GM21367 (cell line): ENCODE measurements around the gene UBL4A.
A peak's percentile ranks its signal among the peaks of the same experiment; 100 is the strongest.

Experiments used
- ATAC-seq: cut with Tn5 transposase; IDR thresholded peaks from one replicate; pipeline ENCODE4 v1.9.1; 2021; ENCODE audit not compliant: unreplicated experiment

Gene UBL4A

GRCh38 chrX:154484255-154485149, 1.9 kb downstream of the UBL4A start:
- ATAC-seq, result no peak

GRCh38 chrX:154483325-154483724, 3.1 kb downstream of the UBL4A start:
- no peak for ATAC-seq

DNA sequence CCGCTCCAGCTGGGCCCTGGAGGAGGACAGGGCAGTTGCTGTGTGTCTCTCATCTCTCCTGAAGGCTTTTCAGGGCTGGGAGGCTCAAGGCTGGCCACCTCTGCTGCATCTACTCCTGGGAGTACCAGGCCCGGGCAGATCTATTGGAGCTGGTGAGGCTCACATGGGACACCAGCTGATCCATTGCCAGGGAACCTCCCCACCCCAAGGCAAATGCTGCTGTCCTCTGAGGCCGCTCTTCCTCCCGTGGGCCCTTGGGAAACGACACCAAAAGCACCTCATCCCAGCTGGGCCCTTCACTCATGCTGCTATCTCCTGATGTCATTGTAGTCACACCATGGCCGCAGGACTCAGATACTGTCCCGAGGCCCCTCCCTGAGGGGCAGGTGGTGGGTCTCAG, 3.6 kb downstream of the UBL4A start:
- no peak for ATAC-seq

DNA sequence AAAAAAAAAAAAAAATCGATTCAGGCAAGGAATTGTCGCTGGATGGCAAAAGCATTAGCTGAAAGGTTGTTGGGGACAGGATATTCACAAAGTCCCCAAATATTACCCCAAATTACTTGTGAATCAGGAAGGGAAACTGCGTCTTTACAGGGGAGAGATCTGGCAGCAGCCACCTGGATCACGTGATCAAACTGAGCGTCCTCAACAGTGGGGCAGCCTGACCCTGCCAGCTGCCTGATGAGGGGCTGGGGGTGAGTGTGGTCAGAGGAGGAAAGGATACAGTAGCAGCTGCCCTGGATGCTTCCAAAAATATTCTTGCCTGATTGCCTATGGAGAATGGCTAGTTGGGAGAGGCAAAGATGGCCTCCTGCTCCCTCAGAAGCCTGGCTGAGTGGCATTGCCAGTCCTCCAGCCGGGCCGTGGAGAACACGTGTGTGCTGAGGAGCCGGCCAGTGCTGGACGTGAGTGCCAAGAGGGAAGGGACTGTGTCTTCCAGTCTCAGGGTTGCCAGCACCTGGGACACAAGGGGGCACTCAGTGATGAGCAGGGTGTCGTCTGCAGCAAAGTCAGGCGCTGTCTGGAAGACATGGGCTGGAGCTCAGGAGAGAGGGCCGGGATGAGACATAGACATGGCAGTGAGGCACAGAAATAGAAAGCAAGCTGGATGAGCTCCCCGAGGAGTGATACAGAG, 4.4 kb downstream of the UBL4A start:
- ATAC-seq, result no peak

DNA sequence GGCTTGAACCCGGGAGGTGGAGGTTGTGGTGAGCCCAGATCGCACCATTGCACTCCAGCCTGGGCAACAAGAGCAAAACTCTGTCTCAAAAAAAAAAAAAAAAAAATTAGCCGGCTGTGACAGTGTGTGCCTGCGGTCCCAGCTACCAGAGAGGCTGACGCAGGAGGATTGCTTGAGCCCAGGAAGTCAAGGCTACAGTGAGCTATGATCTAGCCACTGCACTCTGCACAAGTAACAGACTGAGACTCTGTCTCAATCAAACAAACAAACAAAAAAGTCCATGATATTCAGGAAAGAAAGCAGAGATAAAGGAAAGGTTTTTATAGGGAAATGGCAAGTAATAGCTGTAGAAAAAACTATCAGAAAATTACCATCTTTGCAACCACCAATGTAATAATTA, 5.2 kb downstream of the UBL4A start:
- no peak for ATAC-seq

- ATAC-seq, result peak; percentile 86
These were observed 7.4 kb downstream of the UBL4A start, which contains the start of gene LAGE3 for GRCh38 chrX:154478728-154479622. Gene LAGE3 (minus strand): TSS chrX:154479281. CDS start chrX:154478915, 366 bp downstream.

- no peak for ATAC-seq
These were observed 8.4 kb downstream of the UBL4A start for GRCh38 chrX:154477891-154478477.

- no peak for ATAC-seq
These were observed 9.6 kb downstream of the UBL4A start for GRCh38 chrX:154476821-154477220.

DNA sequence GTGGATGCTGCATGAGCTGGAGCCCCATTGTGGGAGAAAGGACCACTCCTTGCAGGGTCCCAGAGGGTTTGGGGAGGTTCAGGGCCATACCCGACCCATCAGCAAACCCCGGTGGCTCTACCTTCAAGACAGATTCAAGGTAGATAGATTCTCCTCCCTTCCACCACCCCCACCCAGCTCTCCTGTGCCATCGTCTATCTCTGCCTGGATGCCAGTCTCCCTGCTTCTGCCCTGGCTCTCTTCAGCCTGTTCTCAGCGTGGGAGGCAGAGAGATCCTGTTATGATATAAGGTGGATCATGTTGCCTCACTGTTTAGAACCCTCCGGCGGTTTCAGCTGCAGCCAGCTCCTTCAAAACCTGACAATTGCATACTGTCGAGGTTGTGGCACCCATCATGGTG, 12.7 kb downstream of the UBL4A start:
- no peak for ATAC-seq

DNA sequence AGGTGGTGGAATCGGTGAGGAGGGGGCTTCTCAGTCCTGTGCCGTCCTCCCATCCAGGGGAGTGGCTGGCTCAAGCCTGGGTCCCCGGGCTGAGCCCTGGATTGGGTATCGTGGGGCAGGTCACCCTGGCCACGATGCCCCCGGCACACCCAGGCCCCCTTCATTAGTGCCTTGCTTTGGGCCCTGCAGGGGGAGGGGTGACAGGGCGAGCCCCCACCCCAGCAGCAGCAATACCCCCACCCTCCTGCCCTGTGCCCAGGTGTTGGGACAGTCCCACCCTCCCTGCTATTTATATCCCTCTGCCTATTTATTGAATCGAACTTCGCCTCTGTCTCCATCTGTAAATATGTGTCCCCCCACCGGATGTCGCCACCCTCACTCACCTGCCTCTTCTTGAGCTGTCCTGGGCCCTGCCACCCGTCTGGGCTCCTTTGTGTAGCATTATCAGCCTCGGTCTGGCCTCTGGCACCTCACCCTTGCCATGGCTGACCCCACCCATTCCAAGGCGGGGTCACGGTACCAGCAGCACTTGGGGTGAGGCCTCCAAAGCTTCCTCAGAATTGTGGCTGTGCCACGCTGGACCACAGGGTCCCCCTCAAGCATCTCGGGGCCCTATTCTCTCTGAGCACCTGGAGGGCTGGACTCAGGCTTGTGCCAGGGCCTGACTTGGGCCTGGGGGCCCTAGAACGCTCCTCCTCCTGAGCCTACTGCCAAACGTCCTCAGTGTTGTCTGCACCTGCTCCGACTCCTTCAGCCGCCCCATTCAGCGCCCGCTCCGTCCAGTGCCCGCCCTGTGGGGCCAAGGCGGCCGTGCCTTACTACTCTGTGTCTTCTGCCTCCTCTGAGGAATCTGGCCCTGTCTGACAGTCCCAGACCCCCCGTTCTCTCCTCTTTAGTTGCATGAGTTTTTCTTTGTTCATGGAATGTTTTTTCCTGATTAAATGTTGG, 13.5 kb downstream of the UBL4A start:
- no peak for ATAC-seq

DNA sequence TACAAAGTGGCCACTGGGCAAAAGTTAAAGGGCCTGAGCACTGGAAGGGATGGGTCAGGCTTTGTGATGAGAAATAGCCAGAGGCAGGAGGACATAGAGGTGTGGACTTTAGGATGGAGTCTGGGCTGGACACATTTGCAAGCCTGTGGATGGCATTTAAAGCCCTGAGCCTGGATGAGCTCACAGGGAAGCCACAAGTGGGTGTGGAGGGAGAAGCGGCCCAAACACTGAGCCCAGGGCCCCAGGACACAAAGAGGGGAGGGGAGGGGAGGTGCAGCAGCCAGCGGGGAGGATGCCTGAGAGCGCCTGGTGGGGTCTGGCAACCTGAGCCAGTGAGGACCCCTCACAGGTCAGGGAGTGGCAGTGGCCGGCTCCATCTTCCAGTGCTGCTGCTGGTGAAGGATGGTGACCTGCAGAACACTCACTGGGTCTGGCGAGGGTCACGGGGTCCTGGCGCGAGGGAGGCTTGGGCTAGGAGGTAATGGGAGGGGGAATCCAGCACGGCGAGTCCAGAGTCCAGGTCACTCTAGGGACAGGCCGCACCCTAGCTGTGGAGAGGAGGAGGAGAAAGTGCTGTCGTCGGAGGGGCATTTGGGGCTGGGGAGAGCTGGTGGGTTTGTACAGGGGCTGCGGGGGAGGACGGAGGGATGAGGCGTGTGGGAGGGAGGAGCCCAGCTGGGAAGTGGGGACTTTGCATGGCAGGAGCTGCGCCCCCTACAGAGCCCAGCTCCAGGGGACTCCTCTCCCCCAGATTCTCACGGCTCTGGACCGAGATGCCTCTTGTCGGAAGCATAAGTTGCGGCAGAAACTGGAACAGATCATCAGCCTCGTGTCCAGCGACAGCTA, 14.4 kb downstream of the UBL4A start:
- no peak for ATAC-seq

DNA sequence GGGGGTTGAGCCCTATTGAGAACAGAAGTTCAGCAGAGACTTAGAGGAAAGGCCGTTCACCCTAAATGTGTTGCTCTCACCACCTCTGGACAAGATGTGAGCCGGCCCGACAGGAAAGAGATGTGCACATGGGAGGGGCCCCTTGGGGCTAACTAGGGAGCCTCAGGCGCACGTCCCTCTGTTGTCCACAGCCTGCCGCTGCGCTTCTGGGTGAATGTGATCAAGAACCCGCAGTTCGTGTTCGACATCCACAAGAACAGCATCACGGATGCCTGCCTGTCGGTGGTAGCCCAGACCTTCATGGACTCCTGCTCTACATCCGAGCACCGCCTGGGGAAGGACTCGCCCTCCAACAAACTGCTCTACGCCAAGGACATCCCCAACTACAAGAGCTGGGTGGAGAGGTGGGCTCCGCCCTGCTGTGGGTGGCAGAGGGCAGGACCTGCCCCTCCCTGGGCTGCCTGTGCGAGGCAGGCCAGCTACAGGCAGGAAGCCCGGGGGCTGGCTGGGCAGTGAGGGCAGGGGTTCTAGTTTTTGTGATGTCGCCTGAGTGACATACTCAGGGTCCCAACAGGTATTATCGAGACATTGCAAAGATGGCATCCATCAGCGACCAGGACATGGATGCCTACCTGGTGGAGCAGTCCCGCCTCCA, 15.4 kb downstream of the UBL4A start:
- no peak for ATAC-seq

- no peak for ATAC-seq
These were observed 16.0 kb downstream of the UBL4A start for GRCh38 chrX:154470434-154470833.

- ATAC-seq, result no peak
These were observed 16.5 kb downstream of the UBL4A start for GRCh38 chrX:154469880-154470279.

- no peak for ATAC-seq
These were observed 17.3 kb downstream of the UBL4A start for GRCh38 chrX:154469114-154469513.

DNA sequence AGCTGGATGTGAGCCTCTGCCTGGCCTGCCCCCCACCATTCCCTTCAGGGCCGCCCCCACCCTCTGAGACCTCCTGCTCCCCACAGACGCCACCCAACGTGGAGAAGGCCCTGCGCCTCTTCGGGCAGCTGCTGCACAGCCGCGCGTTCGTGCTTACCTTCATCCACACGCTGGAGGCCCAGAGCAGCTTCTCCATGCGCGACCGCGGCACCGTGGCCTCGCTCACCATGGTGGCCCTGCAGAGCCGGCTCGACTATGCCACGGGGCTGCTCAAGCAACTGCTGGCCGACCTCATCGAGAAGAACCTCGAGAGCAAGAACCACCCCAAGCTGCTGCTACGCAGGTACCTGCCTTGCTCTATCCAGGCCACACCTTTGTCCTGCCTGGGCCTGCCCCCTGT, 18.2 kb downstream of the UBL4A start:
- ATAC-seq, result no peak

- ATAC-seq, result no peak
These were observed 18.9 kb downstream of the UBL4A start for GRCh38 chrX:154467556-154467955.

DNA sequence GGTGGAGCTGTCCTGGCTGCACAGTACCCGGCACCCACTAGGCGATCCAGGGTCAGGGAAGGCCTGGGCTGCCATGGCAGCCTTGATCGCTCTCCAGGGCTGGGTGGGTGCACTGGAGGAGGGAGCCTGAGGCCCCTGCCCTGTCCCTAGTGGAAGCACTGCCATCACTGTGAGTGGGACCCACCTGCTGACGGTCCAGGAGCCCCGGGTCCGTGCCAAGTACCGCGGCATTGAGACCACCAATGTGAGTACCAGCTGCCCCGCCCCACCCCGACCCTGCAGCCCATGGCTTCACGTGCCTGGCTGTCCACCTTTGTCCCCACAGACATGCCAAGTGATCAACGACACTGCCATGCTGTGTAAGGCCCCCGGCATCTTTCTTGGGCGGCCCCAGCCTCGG, 19.5 kb downstream of the UBL4A start:
- ATAC-seq, result no peak
